Measurements from ENCODE around the gene CA11. TPM values are rescaled to one million over a fixed set of nuclear protein-coding genes. Genes with fewer than 3 reads are reported as not detected.
A peak's percentile ranks its signal among the peaks of the same experiment; 100 is the strongest.
"Not testable (repeated sequence)": the region's sequence is repeated elsewhere in the genome, so short reads cannot be mapped to it uniquely, and the experiment has no call there.

The CA11 gene
- total RNA-seq, 1 donor from 2014 or later: 13.0 TPM

GRCh38 chr19:48635966-48636858, 9.8 kb downstream of the CA11 start:
- H3K4me1 Mint-ChIP-seq (ENCODE audit: low read depth): peaks cover 29% of the 10 kb centered on the region

GRCh38 chr19:48635263-48635965, 10.6 kb downstream of the CA11 start:
- peak; percentile 72 for DNase-seq (ENCODE audit: low spot score)
- Mint-ChIP-seq H3K27ac (peak overlapping the region; percentile 81), H3K27me3 (ENCODE audit: insufficient read depth) (no peaks in the 10 kb centered on the region), H3K4me1 (ENCODE audit: low read depth) (peaks cover 29% of the 10 kb centered on the region), H3K36me3 (ENCODE audit: low read depth) (peaks cover 3% of the 10 kb centered on the region), H3K9me3 (no peaks in the 10 kb centered on the region), H3K4me3 (peak overlapping the region; percentile 97)
- intact Hi-C loops (cut with micrococcal nuclease): loop anchor here (5.0 to 10.0 kb wide), 2 partner anchors 313 to 479 kb away; partner anchors contain the start of genes C19orf73, LIN7B and PPFIA3

More at GRCh38 chr19:48635966-48636858, 9.8 kb downstream of the CA11 start:
- peaks cover under 1% of the 10 kb centered on the region for H3K27me3 Mint-ChIP-seq (ENCODE audit: insufficient read depth)
- H3K36me3 Mint-ChIP-seq (ENCODE audit: low read depth): peaks cover 3% of the 10 kb centered on the region
- DNase-seq (ENCODE audit: low spot score): no peak
- intact Hi-C loops (cut with micrococcal nuclease): loop anchor here (2.0 to 10.0 kb wide), 5 partner anchors 271 to 1005 kb away; partner anchors contain the start of genes C19orf73, GYS1, LIN7B and PPFIA3
- peak overlapping the region; percentile 97 for H3K4me3 Mint-ChIP-seq
- H3K27ac Mint-ChIP-seq: peak overlapping the region; percentile 95
- no peaks in the 10 kb centered on the region for H3K9me3 Mint-ChIP-seq

- peak; percentile 87 for DNase-seq (ENCODE audit: low spot score)
- Mint-ChIP-seq H3K27me3 (ENCODE audit: insufficient read depth) (no peaks in the 10 kb centered on the region), H3K27ac (peak overlapping the region; percentile 81), H3K4me3 (peak overlapping the region; percentile 79), H3K9me3 (no peaks in the 10 kb centered on the region), H3K4me1 (ENCODE audit: low read depth) (peaks cover 29% of the 10 kb centered on the region), H3K36me3 (ENCODE audit: low read depth) (peaks cover 6% of the 10 kb centered on the region)
- intact Hi-C loops (cut with micrococcal nuclease): loop anchor here (1.0 to 10.0 kb wide), 3 partner anchors 10 to 480 kb away; partner anchors contain the start of genes C19orf73, LIN7B and PPFIA3
These were observed 11.3 kb downstream of the CA11 start for GRCh38 chr19:48634424-48635262.

- no peak for DNase-seq (ENCODE audit: low spot score)
- no peaks in the 10 kb centered on the region for H3K9me3 Mint-ChIP-seq
- peaks cover 27% of the 10 kb centered on the region for H3K4me1 Mint-ChIP-seq (ENCODE audit: low read depth)
- H3K36me3 Mint-ChIP-seq (ENCODE audit: low read depth): peaks cover 7% of the 10 kb centered on the region
- no peaks in the 10 kb centered on the region for H3K27me3 Mint-ChIP-seq (ENCODE audit: insufficient read depth)
- H3K4me3 Mint-ChIP-seq: peak overlapping the region; percentile 79
- intact Hi-C loops (cut with micrococcal nuclease): loop anchor here (1.0 to 10.0 kb wide), 2 partner anchors 10 to 481 kb away; partner anchors contain the start of genes C19orf73, LIN7B and PPFIA3
- peak overlapping the region; percentile 70 for H3K27ac Mint-ChIP-seq
These were observed 12.0 kb downstream of the CA11 start for GRCh38 chr19:48634036-48634342.

- H3K27ac Mint-ChIP-seq: no peak overlapping the region
- H3K27me3 Mint-ChIP-seq (ENCODE audit: insufficient read depth): no peaks in the 10 kb centered on the region
- DNase-seq (ENCODE audit: low spot score): no peak
- peaks cover 7% of the 10 kb centered on the region for H3K36me3 Mint-ChIP-seq (ENCODE audit: low read depth)
- no peaks in the 10 kb centered on the region for H3K9me3 Mint-ChIP-seq
- H3K4me1 Mint-ChIP-seq (ENCODE audit: low read depth): peaks cover 21% of the 10 kb centered on the region
- intact Hi-C loops (cut with micrococcal nuclease): loop anchor here (1.0 to 10.0 kb wide), 2 partner anchors 9 to 481 kb away; partner anchors contain the start of genes C19orf73, LIN7B and PPFIA3
- H3K4me3 Mint-ChIP-seq: peak overlapping the region; percentile 79
These were observed 12.6 kb downstream of the CA11 start for GRCh38 chr19:48633148-48634035.

GRCh38 chr19:48632692-48633147, 13.3 kb downstream of the CA11 start:
- H3K9me3 Mint-ChIP-seq: no peaks in the 10 kb centered on the region
- H3K36me3 Mint-ChIP-seq (ENCODE audit: low read depth): peaks cover 7% of the 10 kb centered on the region
- H3K4me3 Mint-ChIP-seq: no peak overlapping the region
- peaks cover 14% of the 10 kb centered on the region for H3K4me1 Mint-ChIP-seq (ENCODE audit: low read depth)
- H3K27ac Mint-ChIP-seq: peak overlapping the region; percentile 40
- intact Hi-C loops (cut with micrococcal nuclease): loop anchor here (10.0 kb wide), 1 partner anchor 482 kb away; the partner anchor contains the start of genes C19orf73, LIN7B and PPFIA3
- no peak for DNase-seq (ENCODE audit: low spot score)
- no peaks in the 10 kb centered on the region for H3K27me3 Mint-ChIP-seq (ENCODE audit: insufficient read depth)

GRCh38 chr19:48632286-48632685, 13.7 kb downstream of the CA11 start:
- H3K4me1 Mint-ChIP-seq (ENCODE audit: low read depth): peaks cover 12% of the 10 kb centered on the region
- not testable (repeated sequence) for DNase-seq (ENCODE audit: low spot score); H3K9me3 Mint-ChIP-seq; H3K36me3 Mint-ChIP-seq (ENCODE audit: low read depth); H3K27me3 Mint-ChIP-seq (ENCODE audit: insufficient read depth); H3K4me3 Mint-ChIP-seq
- H3K27ac Mint-ChIP-seq: peak overlapping the region; percentile 40
- intact Hi-C loops (cut with micrococcal nuclease): loop anchor here (10.0 kb wide), 1 partner anchor 483 kb away; the partner anchor contains the start of genes C19orf73, LIN7B and PPFIA3

GRCh38 chr19:48631225-48631624, 14.8 kb downstream of the CA11 start:
- peaks cover 9% of the 10 kb centered on the region for H3K36me3 Mint-ChIP-seq (ENCODE audit: low read depth)
- no peaks in the 10 kb centered on the region for H3K27me3 Mint-ChIP-seq (ENCODE audit: insufficient read depth)
- H3K27ac Mint-ChIP-seq: no peak overlapping the region
- no peak overlapping the region for H3K4me3 Mint-ChIP-seq
- H3K4me1 Mint-ChIP-seq (ENCODE audit: low read depth): peaks cover 16% of the 10 kb centered on the region
- no peak for DNase-seq (ENCODE audit: low spot score)
- intact Hi-C loops (cut with micrococcal nuclease): loop anchor here (10.0 kb wide), 1 partner anchor 484 kb away; the partner anchor contains the start of genes C19orf73, LIN7B and PPFIA3
- H3K9me3 Mint-ChIP-seq: no peaks in the 10 kb centered on the region

- peaks cover 9% of the 10 kb centered on the region for H3K36me3 Mint-ChIP-seq (ENCODE audit: low read depth)
- H3K27ac Mint-ChIP-seq: no peak overlapping the region
- no peaks in the 10 kb centered on the region for H3K27me3 Mint-ChIP-seq (ENCODE audit: insufficient read depth)
- no peak for DNase-seq (ENCODE audit: low spot score)
- no peaks in the 10 kb centered on the region for H3K9me3 Mint-ChIP-seq
- peaks cover 12% of the 10 kb centered on the region for H3K4me1 Mint-ChIP-seq (ENCODE audit: low read depth)
- no peak overlapping the region for H3K4me3 Mint-ChIP-seq
- intact Hi-C loops (cut with micrococcal nuclease): loop anchor here (10.0 kb wide), 1 partner anchor 484 kb away; the partner anchor contains the start of genes C19orf73, LIN7B and PPFIA3
These were observed 15.5 kb downstream of the CA11 start for GRCh38 chr19:48630296-48631063.

GRCh38 chr19:48629599-48630295, 16.2 kb downstream of the CA11 start:
- H3K27ac Mint-ChIP-seq: no peak overlapping the region
- intact Hi-C loops (cut with micrococcal nuclease): loop anchor here (10.0 kb wide), 1 partner anchor 485 kb away; the partner anchor contains the start of genes C19orf73, LIN7B and PPFIA3
- peaks cover 18% of the 10 kb centered on the region for H3K4me1 Mint-ChIP-seq (ENCODE audit: low read depth)
- H3K27me3 Mint-ChIP-seq (ENCODE audit: insufficient read depth): no peaks in the 10 kb centered on the region
- no peaks in the 10 kb centered on the region for H3K9me3 Mint-ChIP-seq
- DNase-seq (ENCODE audit: low spot score): no peak
- H3K36me3 Mint-ChIP-seq (ENCODE audit: low read depth): peaks cover 13% of the 10 kb centered on the region
- H3K4me3 Mint-ChIP-seq: no peak overlapping the region

Data from activated T-helper 1 cell treated with anti-CD3 and anti-CD28 coated beads, Interleukin-12 subunit alpha, Interleukin-12 subunit beta, Interleukin-2, Interleukin-4 antibody, amounts not matched to agents 30 ng/mL and 10 ng/mL and 1 ng/mL, durations not matched to agents 14 hours and 24 hours and 36 hours (primary cell).